Skeletal muscle tissue (tissue), 4 donors: ENCODE measurements around the gene GASK1A. TPM values are rescaled to one million over a fixed set of nuclear protein-coding genes. Genes with fewer than 3 reads are reported as not detected.

Experiments
- H3K27ac ChIP-seq: one replicate; pipeline ENCODE4 v1.7.0; 2013; ENCODE audit warnings: mild to moderate bottlenecking, low read depth, low read length, inconsistent platforms
- H3K27me3 ChIP-seq, 3 donors: one replicate each; pipeline ENCODE4 v1.7.0; 2013; ENCODE audit warnings: low read length in 3 of 3; ENCODE audit not compliant: control insufficient read depth in 3 of 3, insufficient read depth in 3 of 3
- H3K36me3 ChIP-seq, 3 donors: one replicate each; pipeline ENCODE4 v1.7.0; 2013; ENCODE audit warnings: low read length in 3 of 3; ENCODE audit not compliant: control insufficient read depth in 3 of 3, insufficient read depth in 3 of 3
- H3K4me1 ChIP-seq, 3 donors: one replicate each; pipeline ENCODE4 v1.7.0; 2013; ENCODE audit warnings: low read length in 3 of 3, mild to moderate bottlenecking in 3 of 3; ENCODE audit not compliant: control insufficient read depth in 3 of 3, insufficient read depth in 3 of 3
- H3K4me3 ChIP-seq, 3 donors: one replicate each; pipeline ENCODE4 v1.7.0; 2013; ENCODE audit warnings: low read length in 3 of 3
- H3K9ac ChIP-seq, 3 donors: one replicate each; pipeline ENCODE4 v1.7.0; 2013; ENCODE audit warnings: low read length in 3 of 3, mild to moderate bottlenecking in 3 of 3, moderate library complexity in 2 of 3, low read depth in 1 of 3
- H3K9me3 ChIP-seq, 3 donors: one replicate each; pipeline ENCODE4 v1.7.0; 2013; ENCODE audit warnings: low read length in 3 of 3; ENCODE audit not compliant: control insufficient read depth in 3 of 3
- total RNA-seq: library from RNA; depleted of rRNA; stranded (reverse); fragments of >200 nt; gene quantifications from one replicate; pipeline ENCODE4 v1.2.3, GENCODE V29; 2014
- donor health status: Osteomylitis.

GASK1A gene
- total RNA-seq, 1 donor from 2014 or later, result 12.0 TPM

DNA sequence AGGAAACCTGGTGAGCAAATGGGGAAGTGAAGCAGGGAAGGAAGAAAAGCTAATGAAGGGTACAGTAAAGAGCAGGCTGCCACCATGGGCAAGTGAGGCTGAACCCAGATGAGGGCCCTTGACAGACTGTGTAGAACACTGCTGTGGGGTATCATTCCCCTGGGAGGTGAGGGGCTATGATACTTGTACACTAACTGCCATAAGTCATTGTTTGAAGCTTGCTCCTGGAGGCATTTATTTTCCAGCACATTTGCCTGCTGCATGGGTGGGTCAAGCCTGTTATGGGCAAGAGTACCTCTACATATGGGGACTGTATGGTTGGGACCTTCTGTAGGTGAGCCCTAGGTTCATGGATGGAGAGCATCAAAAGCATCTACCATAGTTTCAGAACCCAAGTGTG lies 69.4 kb downstream of the GASK1A start:
- Histone ChIP-seq H3K9ac (no peak overlapping the region), H3K27me3 (no peaks in the 10 kb centered on the region), H3K27ac (no peak overlapping the region), H3K4me1 (no peaks in the 10 kb centered on the region), H3K4me3 (no peak overlapping the region), H3K9me3 (peaks cover 0 to 9% (median 3%) of the 10 kb centered on the region in 3 donors), H3K36me3 (no peaks in the 10 kb centered on the region)

DNA sequence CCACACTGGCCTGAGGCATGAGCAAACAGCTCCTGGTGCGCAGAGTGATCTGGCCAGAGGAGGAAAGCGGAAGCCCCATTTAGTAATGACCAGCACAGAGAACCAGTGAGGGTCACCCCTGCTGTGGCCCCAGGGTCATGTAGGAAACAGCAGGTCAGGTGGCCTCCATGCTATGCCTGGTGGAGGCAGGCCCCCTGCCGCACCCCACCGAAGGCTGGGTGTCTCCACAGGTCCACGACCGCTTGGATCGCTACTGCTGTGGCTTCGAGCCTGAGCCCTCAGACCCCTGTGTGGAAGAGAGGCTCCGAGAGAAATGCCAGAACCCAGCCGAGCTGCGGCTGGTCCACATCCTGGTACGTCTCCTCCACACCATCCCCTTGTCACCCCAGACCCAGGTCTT lies 74.2 kb downstream of the GASK1A start:
- Histone ChIP-seq H3K36me3 (no peaks in the 10 kb centered on the region), H3K9ac (no peak overlapping the region), H3K27ac (no peak overlapping the region), H3K4me1 (no peaks in the 10 kb centered on the region), H3K9me3 (peaks cover 0 to 3% (median 2%) of the 10 kb centered on the region in 3 donors), H3K27me3 (no peaks in the 10 kb centered on the region), H3K4me3 (no peak overlapping the region)

DNA sequence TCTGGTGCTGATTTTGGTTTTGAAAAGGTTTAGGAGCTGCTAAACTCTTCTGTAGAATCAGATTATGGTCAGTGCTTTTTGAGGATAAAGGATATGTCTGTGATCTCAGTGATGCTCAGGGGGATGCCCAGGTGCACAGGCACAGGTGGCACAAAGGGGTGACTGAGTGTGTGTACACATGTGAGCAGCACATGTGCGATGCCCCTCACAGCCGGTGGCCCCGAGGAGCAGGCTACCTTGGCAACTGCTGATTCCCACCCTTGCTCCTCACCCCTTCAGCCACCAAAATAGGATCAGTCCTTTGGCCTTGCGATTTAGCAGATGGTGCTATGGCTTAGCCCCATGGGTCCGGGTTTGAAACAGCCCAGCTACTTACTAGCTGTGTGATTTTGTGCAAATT lies 75.6 kb downstream of the GASK1A start:
- Histone ChIP-seq H3K4me1 (no peaks in the 10 kb centered on the region), H3K27ac (no peak overlapping the region), H3K27me3 (no peaks in the 10 kb centered on the region), H3K36me3 (no peaks in the 10 kb centered on the region), H3K9me3 (peaks cover 0 to 2% (median 0%) of the 10 kb centered on the region in 3 donors), H3K4me3 (no peak overlapping the region), H3K9ac (no peak overlapping the region)

DNA sequence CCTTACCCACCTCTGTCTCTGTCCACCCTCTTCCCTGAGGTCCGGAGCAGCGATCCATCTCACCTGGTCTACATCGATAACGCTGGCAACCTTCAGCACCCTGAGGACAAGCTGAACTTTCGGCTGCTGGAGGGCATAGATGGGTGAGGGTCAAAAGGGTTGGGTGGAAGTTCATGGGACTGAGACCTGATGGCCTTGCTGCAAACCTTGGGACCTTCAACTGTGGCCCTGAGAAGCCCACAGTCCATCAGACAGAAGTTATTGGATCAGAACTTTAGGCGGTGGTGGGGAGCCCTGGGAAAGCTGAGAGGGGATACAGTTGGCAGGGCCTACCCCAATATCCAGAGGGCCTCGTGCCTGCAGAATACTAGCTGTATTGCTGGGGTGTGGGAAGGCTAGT lies 76.3 kb downstream of the GASK1A start:
- Histone ChIP-seq H3K4me1 (no peaks in the 10 kb centered on the region), H3K27ac (no peak overlapping the region), H3K36me3 (peaks cover 0 to 3% (median 0%) of the 10 kb centered on the region in 3 donors), H3K27me3 (no peaks in the 10 kb centered on the region), H3K9ac (no peak overlapping the region), H3K9me3 (peaks cover 0 to 2% (median 0%) of the 10 kb centered on the region in 3 donors), H3K4me3 (no peak overlapping the region)

DNA sequence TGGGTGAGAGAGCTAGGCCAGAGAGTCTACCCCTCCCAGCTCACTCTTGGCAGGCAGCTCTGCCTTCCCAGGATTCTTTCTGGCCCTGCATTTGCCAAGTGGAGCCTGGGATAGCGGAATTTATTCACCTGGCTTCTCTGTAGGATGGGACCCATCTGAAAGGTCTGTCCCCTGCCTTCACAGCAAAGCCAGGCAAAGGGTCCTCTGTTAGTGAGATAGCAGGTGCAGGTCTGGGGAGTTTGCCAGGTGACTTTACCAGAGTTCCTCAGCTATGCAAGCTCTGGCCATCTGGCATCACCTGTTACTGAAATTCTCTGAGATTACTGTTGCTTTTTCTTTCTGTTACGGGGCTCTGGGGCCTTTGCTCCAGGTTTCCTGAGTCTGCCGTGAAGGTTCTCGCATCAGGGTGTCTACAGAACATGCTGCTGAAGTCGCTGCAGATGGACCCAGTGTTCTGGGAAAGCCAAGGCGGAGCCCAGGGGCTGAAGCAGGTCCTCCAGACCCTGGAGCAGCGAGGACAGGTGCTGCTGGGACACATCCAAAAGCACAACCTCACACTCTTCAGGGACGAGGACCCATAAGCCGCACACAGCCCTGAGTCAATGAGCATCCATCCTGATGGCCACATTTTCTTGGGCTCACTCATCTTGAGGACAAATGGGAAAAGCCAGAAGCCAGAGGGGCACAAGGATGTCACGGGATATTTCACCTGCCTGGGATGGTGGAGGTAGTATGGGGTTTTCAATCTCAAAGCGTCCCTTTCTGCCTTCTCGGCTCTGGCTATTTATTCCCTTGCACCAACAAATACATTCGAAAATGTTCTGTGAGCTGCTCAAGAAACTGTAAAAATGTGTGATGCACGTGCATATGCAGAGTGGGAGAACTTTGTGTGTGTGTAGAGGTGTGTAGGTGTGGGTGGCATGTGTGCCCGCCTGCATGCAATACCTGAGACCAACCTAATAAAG lies 77.0 kb downstream of the GASK1A start:
- Histone ChIP-seq H3K4me1 (no peaks in the 10 kb centered on the region), H3K9ac (no peak overlapping the region), H3K27ac (no peak overlapping the region), H3K36me3 (peaks cover 0 to 3% (median 0%) of the 10 kb centered on the region in 3 donors), H3K4me3 (no peak overlapping the region), H3K9me3 (peaks cover 0 to 2% (median 0%) of the 10 kb centered on the region in 3 donors), H3K27me3 (no peaks in the 10 kb centered on the region)

DNA sequence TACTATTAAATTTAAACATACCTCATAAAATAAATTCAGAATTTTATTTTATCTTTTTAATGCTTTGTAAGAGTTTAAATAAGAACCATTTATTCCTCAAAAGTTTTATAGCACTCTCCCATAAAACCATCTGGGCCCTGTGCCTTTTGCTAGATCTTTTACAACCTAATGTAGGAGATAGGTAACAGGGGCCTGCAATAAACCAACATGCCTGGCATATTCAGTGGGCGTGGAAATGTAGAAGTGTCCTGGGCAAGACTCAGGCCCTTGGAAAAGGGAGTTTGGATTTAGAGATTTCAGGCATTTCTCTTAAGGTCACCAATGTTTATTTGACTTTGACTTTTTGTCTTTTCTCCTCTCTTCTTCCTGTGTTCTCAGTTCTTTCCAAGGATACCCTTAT lies 80.3 kb downstream of the GASK1A start:
- Histone ChIP-seq H3K36me3 (peaks cover 0 to 3% (median 0%) of the 10 kb centered on the region in 3 donors), H3K9me3 (no peaks in the 10 kb centered on the region), H3K9ac (no peak overlapping the region), H3K27me3 (no peaks in the 10 kb centered on the region), H3K4me3 (no peak overlapping the region), H3K4me1 (no peaks in the 10 kb centered on the region), H3K27ac (no peak overlapping the region)

DNA sequence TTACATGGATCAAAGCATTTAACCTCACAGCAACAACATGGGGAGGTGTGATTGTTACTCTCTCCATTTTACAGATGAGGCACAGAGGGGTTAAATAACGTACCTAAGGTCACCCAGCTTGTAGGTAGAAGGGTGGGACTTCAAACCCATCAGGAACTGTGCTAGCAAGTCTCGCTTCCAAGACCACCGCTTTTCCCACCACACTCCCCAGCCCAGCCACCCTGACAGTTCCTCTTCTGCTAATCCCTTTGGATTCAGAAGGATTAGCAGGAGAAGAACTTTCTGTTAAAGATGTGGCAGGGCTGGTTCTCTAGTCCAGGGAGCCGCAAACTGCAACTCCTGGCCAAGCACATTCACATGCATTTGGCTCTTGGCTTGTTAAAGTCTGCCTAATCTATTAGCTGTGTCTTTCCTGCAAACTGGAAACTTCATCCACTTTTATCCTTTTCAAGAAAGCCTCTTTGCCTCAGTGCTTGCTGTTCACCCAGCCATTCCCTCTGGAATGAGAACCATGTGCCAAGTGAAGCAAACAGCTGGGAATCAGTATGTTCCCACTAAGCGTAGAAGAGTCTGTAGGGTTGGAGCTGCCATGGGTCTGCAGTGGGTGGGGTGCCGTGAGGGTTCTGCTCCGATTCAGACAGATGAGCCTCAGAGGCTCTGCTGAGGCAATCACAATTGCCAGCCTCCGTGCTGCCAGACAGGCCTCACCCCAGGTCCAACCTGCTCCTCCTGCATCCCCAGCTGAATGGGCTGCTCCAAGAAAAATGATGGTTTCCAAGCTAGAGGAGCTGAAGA lies 82.2 kb downstream of the GASK1A start:
- peaks cover 0 to 3% (median 0%) of the 10 kb centered on the region in 3 donors for H3K36me3 ChIP-seq
- H3K9ac ChIP-seq, result no peak overlapping the region
- no peaks in the 10 kb centered on the region for H3K9me3 ChIP-seq
- H3K27me3 ChIP-seq, result no peaks in the 10 kb centered on the region
- H3K27ac ChIP-seq, result no peak overlapping the region
- H3K4me3 ChIP-seq, result no peak overlapping the region
- no peaks in the 10 kb centered on the region for H3K4me1 ChIP-seq

DNA sequence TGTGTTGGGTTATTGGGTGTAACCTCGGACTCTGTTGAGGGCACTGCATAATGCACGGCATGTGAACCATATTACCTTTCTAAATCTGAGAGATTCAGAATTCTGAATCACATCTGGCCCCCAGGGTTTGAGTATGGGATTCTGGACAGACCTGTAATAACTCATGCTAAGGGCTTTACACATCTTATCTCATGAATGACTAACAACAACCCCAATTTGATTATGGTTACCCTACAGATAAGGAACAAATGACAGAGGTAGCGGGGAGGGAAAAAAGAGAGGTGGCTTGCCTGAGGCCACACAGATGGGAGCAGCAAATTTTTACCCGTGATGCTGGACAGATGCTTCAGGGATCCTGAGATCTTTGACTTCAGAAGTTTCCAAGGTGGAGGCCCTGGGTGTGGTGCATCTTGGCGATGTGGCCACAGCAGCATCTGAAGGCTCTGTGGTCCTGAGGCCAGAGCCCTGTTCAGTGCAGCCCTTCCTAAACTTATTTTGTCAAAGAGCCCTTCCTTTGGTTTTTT lies 83.0 kb downstream of the GASK1A start:
- Histone ChIP-seq H3K36me3 (peaks cover 0 to 3% (median 0%) of the 10 kb centered on the region in 3 donors), H3K4me3 (no peak overlapping the region), H3K4me1 (no peaks in the 10 kb centered on the region), H3K27me3 (no peaks in the 10 kb centered on the region), H3K27ac (no peak overlapping the region), H3K9ac (no peak overlapping the region), H3K9me3 (no peaks in the 10 kb centered on the region)

DNA sequence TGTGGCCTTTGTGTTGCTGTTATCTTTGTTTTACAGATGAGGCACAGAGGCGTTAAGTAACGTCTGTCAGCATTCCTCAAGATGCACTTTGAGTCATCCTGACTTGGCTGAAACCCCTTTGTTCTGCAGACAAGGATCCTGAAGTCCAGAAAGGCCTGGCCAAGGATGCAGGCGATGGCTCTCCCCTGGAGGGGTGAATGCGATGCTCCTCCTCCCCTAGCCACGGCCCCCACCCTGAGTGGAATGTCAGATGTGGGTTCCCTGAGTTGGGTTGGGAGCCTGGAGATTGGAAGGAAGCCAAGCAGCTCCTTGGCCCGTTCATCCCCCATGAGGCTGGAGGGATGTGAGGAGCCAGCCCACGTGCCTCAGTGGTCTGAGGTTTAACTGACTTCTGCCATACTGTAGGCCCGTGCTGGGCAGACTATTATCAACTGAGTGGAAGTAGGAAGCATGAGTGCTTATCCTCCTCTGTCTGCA lies 83.5 kb downstream of the GASK1A start:
- Histone ChIP-seq H3K27ac (no peak overlapping the region), H3K4me3 (no peak overlapping the region), H3K36me3 (peaks cover 0 to 3% (median 0%) of the 10 kb centered on the region in 3 donors), H3K4me1 (no peaks in the 10 kb centered on the region), H3K27me3 (no peaks in the 10 kb centered on the region), H3K9ac (no peak overlapping the region), H3K9me3 (no peaks in the 10 kb centered on the region)
